Liver (tissue), 9 donors: Measurements from ENCODE around the gene USP6NL. TPM values are rescaled to one million over a fixed set of nuclear protein-coding genes. Genes with fewer than 3 reads are reported as not detected.

Experiments
- DNase-seq: peaks from one replicate; pipeline ENCODE4 v3.0.0-alpha.2; 2017; ENCODE audit warnings: low spot score
- H3K27ac ChIP-seq, 2 donors: one replicate each; pipeline ENCODE4 v1.7.0; 2013; ENCODE audit warnings: inconsistent platforms in 2 of 2, low read length in 2 of 2, control low read depth in 1 of 2, low read depth in 1 of 2, mild to moderate bottlenecking in 1 of 2
- H3K27me3 ChIP-seq, 4 donors: one replicate each; pipeline versions ENCODE4 v1.6.1 to v1.7.0; 2013; ENCODE audit warnings: low read length in 3 of 4, inconsistent platforms in 1 of 4, mild to moderate bottlenecking in 1 of 4, moderate library complexity in 1 of 4; ENCODE audit not compliant: control insufficient read depth in 4 of 4, insufficient read depth in 4 of 4
- H3K36me3 ChIP-seq, 4 donors: one replicate each; pipeline versions ENCODE4 v1.6.1 to v1.7.0; 2013; ENCODE audit warnings: low read length in 3 of 4, mild to moderate bottlenecking in 3 of 4, low read depth in 1 of 4, moderate library complexity in 1 of 4; ENCODE audit not compliant: control insufficient read depth in 4 of 4, insufficient read depth in 3 of 4
- H3K4me1 ChIP-seq, 4 donors: one replicate each; pipeline versions ENCODE4 v1.6.1 to v1.7.0; 2013; ENCODE audit warnings: low read length in 3 of 4, mild to moderate bottlenecking in 3 of 4, moderate library complexity in 1 of 4; ENCODE audit not compliant: control insufficient read depth in 4 of 4, insufficient read depth in 4 of 4
- H3K4me3 ChIP-seq, 3 donors: one replicate each; pipeline versions ENCODE4 v1.6.1 to v1.7.0; 2013; ENCODE audit warnings: low read length in 3 of 3, control low read depth in 1 of 3, low read depth in 1 of 3, mild to moderate bottlenecking in 1 of 3
- H3K9ac ChIP-seq, 2 donors: one replicate each; pipeline ENCODE4 v1.7.0; 2013; ENCODE audit warnings: low read length in 2 of 2, mild to moderate bottlenecking in 2 of 2, moderate library complexity in 2 of 2, control low read depth in 1 of 2, low read depth in 1 of 2
- H3K9me3 ChIP-seq, 4 donors: one replicate each; pipeline versions ENCODE4 v1.6.1 to v1.7.0; 2013; ENCODE audit warnings: low read length in 3 of 4; ENCODE audit not compliant: control insufficient read depth in 4 of 4
- CTCF ChIP-seq: fragments of 150-350 bp; IDR thresholded peaks from 2 replicates; pipeline ENCODE4 v1.5.1; 2017; ENCODE audit warnings: improper control_type of control experiment, low read depth, low read length; ENCODE audit not compliant: missing input control
- FOXA1 ChIP-seq: IDR thresholded peaks from 2 replicates; pipeline ENCODE4 v1.6.1; 2016; ENCODE audit warnings: antibody characterized with exemption
- FOXA2 ChIP-seq: IDR thresholded peaks from 2 replicates; pipeline ENCODE4 v1.6.1; 2016; ENCODE audit warnings: antibody characterized with exemption
- GABPA ChIP-seq, 2 donors: IDR thresholded peaks in 1 of 2; conservative IDR thresholded peaks in 1 of 2; 2 replicates each; pipeline ENCODE4 v1.6.1; 2016; ENCODE audit warnings: antibody characterized with exemption in 2 of 2, mild to moderate bottlenecking in 1 of 2, moderate library complexity in 1 of 2
- HNF4A ChIP-seq, 2 donors: conservative IDR thresholded peaks; 2 replicates each; pipeline ENCODE4 v1.6.1; 2016; ENCODE audit warnings: antibody characterized with exemption in 2 of 2, mild to moderate bottlenecking in 2 of 2
- HNF4G ChIP-seq: IDR thresholded peaks from 2 replicates; pipeline ENCODE4 v1.6.1; 2016; ENCODE audit warnings: antibody characterized with exemption
- JUND ChIP-seq, 2 donors: IDR thresholded peaks; 2 replicates each; pipeline ENCODE4 v1.6.1; 2016; ENCODE audit warnings: antibody characterized with exemption in 2 of 2
- NR2F2 ChIP-seq: IDR thresholded peaks from 2 replicates; pipeline ENCODE4 v1.6.1; 2016; ENCODE audit warnings: antibody characterized with exemption
- RAD21 ChIP-seq, 2 donors: IDR thresholded peaks; 2 replicates each; pipeline ENCODE4 v1.6.1; 2016; ENCODE audit warnings: antibody characterized with exemption in 2 of 2, mild to moderate bottlenecking in 2 of 2
- REST ChIP-seq: IDR thresholded peaks from 2 replicates; pipeline ENCODE4 v1.6.1; 2016; ENCODE audit warnings: antibody characterized with exemption, mild to moderate bottlenecking
- RXRA ChIP-seq, 2 donors: IDR thresholded peaks; 2 replicates each; pipeline ENCODE4 v1.6.1; 2017 to 2018; ENCODE audit warnings: antibody characterized with exemption in 2 of 2, mild to moderate bottlenecking in 1 of 2
- SP1 ChIP-seq: IDR thresholded peaks from 2 replicates; pipeline ENCODE4 v1.6.1; 2018; ENCODE audit warnings: antibody characterized with exemption, mild to moderate bottlenecking
- TAF1 ChIP-seq: conservative IDR thresholded peaks from 2 replicates; pipeline ENCODE4 v1.6.1; 2016; ENCODE audit warnings: antibody characterized with exemption, mild to moderate bottlenecking
- YY1 ChIP-seq: IDR thresholded peaks from 2 replicates; pipeline ENCODE4 v1.6.1; 2016; ENCODE audit warnings: antibody characterized with exemption, mild to moderate bottlenecking
- WGBS: extraction: QIAGEN DNeasy Blood & Tissue Kit; methylation state at CpG from one replicate; pipeline ENCODE4 v1.1.7; 2013; 5-methylcytosine and 5-hydroxymethylcytosine counted together
- polyA plus RNA-seq, 2 donors: library from polyadenylated mRNA; stranded (reverse) in 1 of 2; unstranded in 1 of 2; fragments of 200-250 nt in 1 of 2; fragments of >200 nt in 1 of 2; fragmentation: Nextera tagmentation in 1 of 2; extraction: Ambion mirVana in 1 of 2; gene quantifications; one replicate each; pipeline versions ENCODE4 v1.2.1 to v1.2.3, GENCODE V29; 2013 to 2015
- total RNA-seq, 2 donors: library from RNA; depleted of rRNA; stranded (reverse); fragments of >200 nt; gene quantifications; one replicate each; pipeline ENCODE4 v1.2.3, GENCODE V29; 2014
- TF ChIP-seq, protein P1 (sequence below): IDR thresholded peaks from 2 replicates; pipeline ENCODE4 v1.6.1; 2016; ENCODE audit warnings: antibody characterized with exemption
- TF ChIP-seq, protein P2 (sequence below): IDR thresholded peaks from 2 replicates; pipeline ENCODE4 v1.6.1; 2016; ENCODE audit warnings: antibody characterized with exemption
- donor health status: healthy.
- donor health status: healthy.
- donor health status: healthy.
- donor health status: healthy.
- donor health status: healthy.

Gene USP6NL
- total and polyA plus RNA-seq, 4 donors = 3.8 to 15.0 (median 10.2) TPM

DNA sequence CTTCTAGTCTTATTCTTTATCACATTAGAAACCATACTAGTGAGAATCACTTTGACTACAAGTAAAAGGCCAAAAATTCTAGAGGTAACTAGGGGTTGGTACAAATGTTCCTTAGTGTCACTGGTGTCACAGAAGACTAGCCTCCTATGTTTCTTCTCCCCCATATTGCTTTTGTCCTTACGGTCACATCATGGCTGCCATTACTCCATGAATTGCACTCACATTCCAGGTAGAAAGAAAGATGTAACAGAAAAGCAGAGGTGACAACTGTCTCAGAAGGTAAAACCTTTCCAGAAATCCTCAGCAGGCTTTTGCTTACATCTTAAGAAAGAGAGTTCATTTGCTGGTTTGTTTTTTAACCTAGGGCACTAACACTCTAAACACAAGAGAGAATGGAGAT is 42.9 kb downstream of the USP6NL start:
- H3K4me1 ChIP-seq = peaks cover 2 to 16% (median 8%) of the 10 kb centered on the region in 4 donors
- 99% methylated on average over 1 of the region's 1 CpG for WGBS
- H3K36me3 ChIP-seq = no peaks in the 10 kb centered on the region
- H3K27me3 ChIP-seq = no peaks in the 10 kb centered on the region
- H3K9me3 ChIP-seq = no peaks in the 10 kb centered on the region
- H3K9ac ChIP-seq = no peak overlapping the region
- no peak overlapping the region for H3K27ac ChIP-seq
- no peak overlapping the region for H3K4me3 ChIP-seq
- no peak for DNase-seq
- no peak for TF ChIP-seq JUND (IDR thresholded peaks at IDR 0.05)
- no peak for TF ChIP-seq HNF4G
- TF ChIP-seq RXRA (IDR thresholded peaks at IDR 0.05) = no peak
- no peak for TF ChIP-seq RAD21 (IDR thresholded peaks at IDR 0.05)
- no peak for TF ChIP-seq GABPA (IDR thresholded peaks at IDR 0.05 in 1 of 2, conservative IDR thresholded peaks at IDR 0.05 in 1 of 2)
- no peak for TF ChIP-seq FOXA1
- TF ChIP-seq, protein P1, sequence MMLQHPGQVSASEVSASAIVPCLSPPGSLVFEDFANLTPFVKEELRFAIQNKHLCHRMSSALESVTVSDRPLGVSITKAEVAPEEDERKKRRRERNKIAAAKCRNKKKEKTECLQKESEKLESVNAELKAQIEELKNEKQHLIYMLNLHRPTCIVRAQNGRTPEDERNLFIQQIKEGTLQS = no peak
- no peak for TF ChIP-seq TAF1
- no peak for TF ChIP-seq YY1
- no peak for TF ChIP-seq NR2F2
- TF ChIP-seq, protein P2, sequence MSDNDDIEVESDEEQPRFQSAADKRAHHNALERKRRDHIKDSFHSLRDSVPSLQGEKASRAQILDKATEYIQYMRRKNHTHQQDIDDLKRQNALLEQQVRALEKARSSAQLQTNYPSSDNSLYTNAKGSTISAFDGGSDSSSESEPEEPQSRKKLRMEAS = no peak
- TF ChIP-seq SP1 = no peak
- TF ChIP-seq FOXA2 = no peak
- TF ChIP-seq CTCF = no peak
- no peak for TF ChIP-seq REST

DNA sequence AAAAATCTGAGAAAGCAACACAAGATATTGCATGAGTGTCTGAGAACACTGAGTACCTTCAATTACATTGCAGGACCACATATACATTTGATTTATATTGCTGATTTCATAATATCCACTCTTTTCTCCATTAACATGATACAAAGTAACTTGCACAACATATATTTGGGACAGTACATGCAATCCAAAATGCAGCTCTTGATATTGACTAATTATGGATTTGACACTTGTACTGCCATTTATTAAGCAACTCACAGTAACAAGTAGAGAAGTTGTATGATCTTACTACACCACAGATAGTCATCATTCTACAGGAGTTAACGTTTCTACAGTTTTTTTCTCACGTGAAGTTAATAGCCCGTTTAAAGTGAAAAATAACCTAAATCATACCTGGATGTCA is 46.7 kb downstream of the USP6NL start:
- Histone ChIP-seq H3K4me3 (no peak overlapping the region), H3K27me3 (no peaks in the 10 kb centered on the region), H3K9me3 (no peaks in the 10 kb centered on the region), H3K9ac (no peak overlapping the region), H3K27ac (no peak overlapping the region), H3K4me1 (peaks cover 4 to 24% (median 13%) of the 10 kb centered on the region in 4 donors), H3K36me3 (peaks cover 0 to 2% (median 0%) of the 10 kb centered on the region in 4 donors)
- 87% methylated on average over 3 of the region's 3 CpGs for WGBS
- no peak for DNase-seq
- TF ChIP-seq FOXA1 = no peak
- TF ChIP-seq, protein P1 = no peak
- no peak for TF ChIP-seq CTCF
- TF ChIP-seq, protein P2 = no peak
- TF ChIP-seq HNF4G = no peak
- no peak for TF ChIP-seq HNF4A (conservative IDR thresholded peaks at IDR 0.05)
- no peak for TF ChIP-seq GABPA (IDR thresholded peaks at IDR 0.05 in 1 of 2, conservative IDR thresholded peaks at IDR 0.05 in 1 of 2)
- no peak for TF ChIP-seq SP1
- no peak for TF ChIP-seq RXRA (IDR thresholded peaks at IDR 0.05)
- no peak for TF ChIP-seq RAD21 (IDR thresholded peaks at IDR 0.05)
- no peak for TF ChIP-seq REST
- no peak for TF ChIP-seq NR2F2
- no peak for TF ChIP-seq YY1
- TF ChIP-seq FOXA2 = no peak
